H1 (cell line): ENCODE results near the gene NFYB. TPM values are rescaled to one million over a fixed set of nuclear protein-coding genes. Genes with fewer than 3 reads are reported as not detected.

Source experiments
- CTCF ChIA-PET: fragments of 300-600 bp; sonication (Branson Sonifier 250); formaldehyde crosslinking; loops from one replicate; lab custom pipeline; 2021; ENCODE audit not compliant: partially characterized antibody; lab: Charles Lee
- POLR2A ChIA-PET: fragments of 300-600 bp; sonication (Branson Sonifier 250); formaldehyde crosslinking; loops from one replicate; lab custom pipeline; 2021; ENCODE audit warnings: inconsistent platforms; ENCODE audit not compliant: partially characterized antibody; lab: Charles Lee
- DNase-seq, 2 experiments: peaks; one replicate each; pipeline versions ENCODE4 v3.0.0 to v3.0.0-alpha.2; 2010 to 2022; ENCODE audit warnings: low spot score in 2 of 2, low read depth in 1 of 2, mixed read lengths in 1 of 2
- FAIRE-seq: peaks from 2 replicates; lab custom pipeline; 2011; peaks lifted over from hg19 to GRCh38; lab: Jason Lieb, UNC
- H2AFZ ChIP-seq: 2 replicates; pipeline ENCODE4 v1.8.1; 2012; ENCODE audit warnings: low read length, inconsistent platforms
- H2AK5ac ChIP-seq: 2 replicates; pipeline ENCODE4 v1.6.1; 2013; ENCODE audit warnings: low read depth, low read length
- H2BK120ac ChIP-seq: replicated peaks from 2 replicates; pipeline ENCODE3; 2013; ENCODE audit warnings: low read depth, low read length, inconsistent platforms
- H2BK12ac ChIP-seq: 2 replicates; pipeline ENCODE4 v1.6.1; 2013; ENCODE audit warnings: low read depth, low read length
- H2BK15ac ChIP-seq: 2 replicates; pipeline ENCODE4 v1.6.1; 2013; ENCODE audit warnings: low read length
- H2BK20ac ChIP-seq: 2 replicates; pipeline ENCODE4 v1.6.1; 2013; ENCODE audit warnings: low read length
- H2BK5ac ChIP-seq: 2 replicates; pipeline ENCODE4 v1.6.1; 2013; ENCODE audit warnings: low read depth, low read length
- H3K14ac ChIP-seq: 2 replicates; pipeline ENCODE4 v1.6.1; 2013; ENCODE audit warnings: inconsistent platforms; ENCODE audit not compliant: insufficient read length
- H3K18ac ChIP-seq: 2 replicates; pipeline ENCODE4 v1.6.1; 2013; ENCODE audit warnings: low read length; ENCODE audit errors: extremely low read depth
- H3K23ac ChIP-seq: 2 replicates; pipeline ENCODE4 v1.6.1; 2013; ENCODE audit warnings: inconsistent platforms; ENCODE audit not compliant: insufficient read length
- H3K23me2 ChIP-seq: 2 replicates; pipeline ENCODE4 v1.6.1; 2013; ENCODE audit warnings: low read depth, low read length
- H3K27ac ChIP-seq: 2 replicates; pipeline ENCODE4 v1.6.1; 2011; ENCODE audit warnings: low read depth, low read length, inconsistent platforms
- H3K27me3 ChIP-seq, 4 experiments: replicated peaks in 1 of 4; 1 replicate in 1 of 4; 2 replicates in 3 of 4; pipeline versions ENCODE4 v1.6.1 to v1.8.1; 2011 to 2013; ENCODE audit warnings: low read length in 3 of 4, mild to moderate bottlenecking in 3 of 4, inconsistent platforms in 2 of 4, mixed read lengths in 2 of 4, moderate library complexity in 1 of 4; ENCODE audit not compliant: control insufficient read depth in 3 of 4, insufficient read depth in 3 of 4; ENCODE audit errors: extremely low read depth in 1 of 4
- H3K36me3 ChIP-seq, 4 experiments: 2 replicates each; pipeline versions ENCODE4 v1.6.1 to v1.8.1; 2011 to 2013; ENCODE audit warnings: mild to moderate bottlenecking in 4 of 4, low read length in 3 of 4, moderate library complexity in 2 of 4, control low read depth in 1 of 4, inconsistent platforms in 1 of 4; ENCODE audit not compliant: insufficient read depth in 4 of 4, control insufficient read depth in 2 of 4
- H3K4ac ChIP-seq: replicated peaks from 2 replicates; pipeline ENCODE3; 2013; ENCODE audit warnings: low read length, low read depth, mixed read lengths, inconsistent platforms; ENCODE audit not compliant: insufficient read length
- H3K4me1 ChIP-seq, 4 experiments: replicated peaks in 1 of 4; 1 replicate in 1 of 4; 2 replicates in 3 of 4; pipeline versions ENCODE4 v1.6.1 to v1.8.1; 2011 to 2013; ENCODE audit warnings: low read length in 3 of 4, inconsistent platforms in 2 of 4, mixed read lengths in 1 of 4; ENCODE audit not compliant: insufficient read depth in 4 of 4, control insufficient read depth in 3 of 4
- H3K4me2 ChIP-seq, 2 experiments: 2 replicates each; pipeline versions ENCODE4 v1.6.1 to v1.8.1; 2011 to 2013; ENCODE audit warnings: low read depth in 2 of 2, low read length in 2 of 2, control low read depth in 1 of 2, inconsistent platforms in 1 of 2, mild to moderate bottlenecking in 1 of 2; ENCODE audit not compliant: insufficient read depth in 1 of 2
- H3K4me3 ChIP-seq, 4 experiments: fragments of 200-600, 300-600 bp in 1 of 4; sonication (generic), shearing (Covaris generic), sonication (Bioruptor Twin) in 1 of 4; 2 replicates each; pipeline versions ENCODE4 v1.5.1 to v1.8.1; 2011 to 2016; ENCODE audit warnings: low read length in 4 of 4, low read depth in 3 of 4, control low read depth in 2 of 4, inconsistent platforms in 2 of 4, mild to moderate bottlenecking in 2 of 4, mixed read lengths in 1 of 4, moderate library complexity in 1 of 4; ENCODE audit not compliant: insufficient read depth in 2 of 4; ENCODE audit errors: extremely low read depth in 1 of 4
- H3K56ac ChIP-seq: replicated peaks from 2 replicates; pipeline ENCODE3; 2013; ENCODE audit warnings: low read depth, mild to moderate bottlenecking, mixed read lengths, low read length, inconsistent platforms; ENCODE audit not compliant: insufficient read length
- H3K79me1 ChIP-seq: 2 replicates; pipeline ENCODE4 v1.6.1; 2013; ENCODE audit warnings: low read depth, low read length, control low read depth
- H3K79me2 ChIP-seq, 2 experiments: 2 replicates each; pipeline versions ENCODE4 v1.6.1 to v1.8.1; 2012 to 2013; ENCODE audit warnings: low read length in 2 of 2, mild to moderate bottlenecking in 2 of 2, inconsistent platforms in 1 of 2; ENCODE audit not compliant: insufficient read depth in 2 of 2, control insufficient read depth in 1 of 2
- H3K9ac ChIP-seq, 4 experiments: replicated peaks in 1 of 4; 1 replicate in 1 of 4; 2 replicates in 3 of 4; pipeline versions ENCODE4 v1.6.1 to v1.8.1; 2011 to 2013; ENCODE audit warnings: low read depth in 3 of 4, low read length in 3 of 4, control low read depth in 2 of 4, mild to moderate bottlenecking in 2 of 4, moderate library complexity in 2 of 4, inconsistent platforms in 1 of 4; ENCODE audit errors: extremely low read depth in 1 of 4
- H3K9me3 ChIP-seq, 2 experiments: 2 replicates each; pipeline versions ENCODE4 v1.6.1 to v1.8.1; 2012 to 2013; ENCODE audit warnings: mild to moderate bottlenecking in 2 of 2, moderate library complexity in 2 of 2, control low read depth in 1 of 2, inconsistent platforms in 1 of 2, low read depth in 1 of 2, low read length in 1 of 2, mixed read lengths in 1 of 2; ENCODE audit not compliant: insufficient read depth in 2 of 2
- H4K20me1 ChIP-seq, 2 experiments: replicated peaks in 1 of 2; 2 replicates each; pipeline versions ENCODE3 to v1.8.1; 2011 to 2013; ENCODE audit warnings: inconsistent platforms in 2 of 2, low read length in 2 of 2, mild to moderate bottlenecking in 1 of 2; ENCODE audit not compliant: insufficient read depth in 2 of 2, control insufficient read depth in 1 of 2
- H4K5ac ChIP-seq: 2 replicates; pipeline ENCODE4 v1.6.1; 2013; ENCODE audit warnings: low read length, low read depth, mixed read lengths, inconsistent platforms; ENCODE audit not compliant: insufficient read length
- H4K8ac ChIP-seq: 2 replicates; pipeline ENCODE4 v1.8.0; 2013; ENCODE audit warnings: mild to moderate bottlenecking, moderate library complexity, low read length, inconsistent platforms; ENCODE audit not compliant: insufficient read depth; ENCODE audit errors: extremely low read depth
- H4K91ac ChIP-seq: replicated peaks from 2 replicates; pipeline ENCODE3; 2013; ENCODE audit warnings: low read length, mixed read lengths, inconsistent platforms; ENCODE audit not compliant: insufficient read length
- ASH2L ChIP-seq: fragments of 200-600, 300-600 bp; sonication (generic); IDR thresholded peaks from one replicate; pipeline ENCODE4 v1.7.1; 2017; ENCODE audit warnings: low read length
- CBX8 ChIP-seq: fragments of 300-800, 300-1000 bp; sonication (generic); IDR thresholded peaks from 2 replicates; pipeline ENCODE4 v1.7.1; 2016; ENCODE audit warnings: low read depth, low read length, borderline replicate concordance
- CHD1 ChIP-seq: IDR thresholded peaks from 2 replicates; pipeline ENCODE4 v1.6.1; 2012; ENCODE audit warnings: low read depth, low read length, improper control_type of control experiment
- CHD2 ChIP-seq: IDR thresholded peaks from 2 replicates; pipeline ENCODE4 v1.6.1; 2012; ENCODE audit warnings: low read length, improper control_type of control experiment
- CTBP2 ChIP-seq: IDR thresholded peaks from 2 replicates; pipeline ENCODE4 v1.7.0; 2011; ENCODE audit warnings: borderline replicate concordance, mild to moderate bottlenecking, moderate library complexity, mixed read lengths, low read length; ENCODE audit not compliant: insufficient read depth, insufficient read length
- GTF2F1 ChIP-seq: IDR thresholded peaks from 2 replicates; pipeline ENCODE4 v1.6.1; 2012; ENCODE audit warnings: low read depth, low read length, improper control_type of control experiment, borderline replicate concordance
- HDAC2 ChIP-seq, 2 experiments: fragments of 300-600 bp in 1 of 2; sonication (generic) in 1 of 2; IDR thresholded peaks; 2 replicates each; pipeline ENCODE4 v1.6.1; 2011 to 2012; ENCODE audit warnings: low read depth in 2 of 2, low read length in 2 of 2, mild to moderate bottlenecking in 2 of 2, moderate library complexity in 2 of 2, borderline replicate concordance in 1 of 2, inconsistent platforms in 1 of 2
- MAFK ChIP-seq: IDR thresholded peaks from 2 replicates; pipeline ENCODE4 v1.6.1; 2012; ENCODE audit warnings: low read depth, mild to moderate bottlenecking, improper control_type of control experiment, low read length
- POLR2A ChIP-seq, 2 experiments: IDR thresholded peaks; 1 replicate in 1 of 2; 2 replicates in 1 of 2; pipeline ENCODE4 v1.6.1; 2011; ENCODE audit warnings: low read depth in 2 of 2, low read length in 2 of 2, mild to moderate bottlenecking in 2 of 2; ENCODE audit errors: control extremely low read depth in 1 of 2
- SIX5 ChIP-seq: IDR thresholded peaks from 2 replicates; pipeline ENCODE4 v1.6.1; 2011; ENCODE audit warnings: mild to moderate bottlenecking, low read depth, low read length
- SP4 ChIP-seq: IDR thresholded peaks from 2 replicates; pipeline ENCODE4 v1.6.1; 2012; ENCODE audit warnings: low read length, inconsistent platforms
- polyA plus RNA-seq, 7 experiments: library from polyadenylated mRNA; depleted of rRNA in 3 of 7; stranded (reverse) in 5 of 7; unstranded in 2 of 7; fragments of >200 nt in 5 of 7; fragments of 200-250 nt in 2 of 7; gene quantifications; 1 replicate in 5 of 7; 2 replicates in 1 of 7; 4 replicates in 1 of 7; pipeline versions ENCODE4 v1.2.1 to v1.2.3, GENCODE V29; 2011 to 2013; ENCODE audit warnings: missing spikeins in 2 of 7, mixed read lengths in 2 of 7
- total RNA-seq: library from RNA; stranded (reverse); fragmentation: NEBNext Ultra II Directional; extraction: Animal tissue kit (Norgen Biotek cat#: 25700); gene quantifications from 2 replicates; pipeline ENCODE4 v1.2.1, GENCODE V29; 2021

The NFYB gene
- total and polyA plus RNA-seq, 2 of the 8 experiments (the other 6 are each of a cell fraction or from before 2014, with no cell fraction given) = 29.1 to 43.5 TPM

- no peak overlapping the region for H3K56ac ChIP-seq
- H4K5ac ChIP-seq = no peak overlapping the region
- H3K4me2 ChIP-seq = no peak overlapping the region
- H2AK5ac ChIP-seq = no peak overlapping the region
- ChIA-PET CTCF (interaction anchor here (0.8 kb wide), 1 partner anchor 13 kb away, joined by 4 read pairs; no protein-coding TSS in a partner anchor), POLR2A (interaction anchor here (1.0 to 1.5 kb wide), 2 partner anchors 14 to 15 kb away, joined by 4 to 5 read pairs; partner anchors contain the start of gene NFYB)
- no peak overlapping the region for H4K8ac ChIP-seq
- H3K14ac ChIP-seq = no peak overlapping the region
- no peak overlapping the region for H2AFZ ChIP-seq
- H3K4me1 ChIP-seq = no peaks in the 10 kb centered on the region
- H2BK15ac ChIP-seq = no peak overlapping the region
- no peak overlapping the region for H4K91ac ChIP-seq
- no peak overlapping the region for H3K23ac ChIP-seq
- H2BK20ac ChIP-seq = no peak overlapping the region
- H3K36me3 ChIP-seq = no peaks in the 10 kb centered on the region
- H3K27me3 ChIP-seq = no peaks in the 10 kb centered on the region
- no peaks in the 10 kb centered on the region for H3K79me1 ChIP-seq
- no peak overlapping the region for H3K4ac ChIP-seq
- no peak overlapping the region for H2BK120ac ChIP-seq
- H3K9ac ChIP-seq = no peak overlapping the region
- TF ChIP-seq CHD2 = no peak
- no peak for TF ChIP-seq CTBP2
- TF ChIP-seq POLR2A (IDR thresholded peaks at IDR 0.05; ENCODE audit: control extremely low read depth in 1 of 2, low read depth in 2 of 2, low read length in 2 of 2) = no peak
- no peak for TF ChIP-seq HDAC2 (IDR thresholded peaks at IDR 0.05; ENCODE audit: borderline replicate concordance in 1 of 2, low read depth in 2 of 2, low read length in 2 of 2)
- no peak for TF ChIP-seq CBX8
- TF ChIP-seq GTF2F1 = no peak
- TF ChIP-seq MAFK = no peak
- no peak for TF ChIP-seq ASH2L
- no peak for TF ChIP-seq SP4
- TF ChIP-seq SIX5 = no peak
- TF ChIP-seq CHD1 = no peak
- no peak overlapping the region for H3K4me3 ChIP-seq
- H2BK5ac ChIP-seq = no peak overlapping the region
- no peak overlapping the region for H3K27ac ChIP-seq
- H3K18ac ChIP-seq = no peak overlapping the region
- DNase-seq (no peak), FAIRE-seq (no peak)
- no peak overlapping the region for H2BK12ac ChIP-seq
- no peaks in the 10 kb centered on the region for H3K79me2 ChIP-seq
- H3K9me3 ChIP-seq = no peaks in the 10 kb centered on the region
- no peaks in the 10 kb centered on the region; the same call in 1 of the 2 replicates for H3K23me2 ChIP-seq
- H4K20me1 ChIP-seq = no peaks in the 10 kb centered on the region
Observed at GRCh38 chr12:104152685-104153241, 14.8 kb upstream of the NFYB start.
